HUES6 (cell line): ENCODE results near the gene RNF141.

Experiments
- H3K27ac ChIP-seq: 2 replicates; pipeline ENCODE4 v1.7.0; 2013; ENCODE audit warnings: low read depth, mild to moderate bottlenecking, low read length, inconsistent platforms
- H3K27me3 ChIP-seq: 2 replicates; pipeline ENCODE4 v1.6.1; 2013; ENCODE audit warnings: low read length; ENCODE audit not compliant: control insufficient read depth, insufficient read depth
- H3K36me3 ChIP-seq: 2 replicates; pipeline ENCODE4 v1.6.1; 2013; ENCODE audit warnings: low read length; ENCODE audit not compliant: control insufficient read depth, insufficient read depth
- H3K4me1 ChIP-seq: 2 replicates; pipeline ENCODE4 v1.6.1; 2013; ENCODE audit warnings: low read length; ENCODE audit not compliant: control insufficient read depth, insufficient read depth
- H3K4me3 ChIP-seq: 2 replicates; pipeline ENCODE4 v1.5.1; 2013; ENCODE audit warnings: low read depth, low read length
- H3K9ac ChIP-seq: one replicate; pipeline ENCODE4 v1.6.1; 2013; ENCODE audit warnings: mild to moderate bottlenecking, low read length
- H3K9me3 ChIP-seq: 2 replicates; pipeline ENCODE4 v1.6.1; 2013; ENCODE audit warnings: low read depth, low read length; ENCODE audit not compliant: control insufficient read depth, insufficient read depth

Gene RNF141

GRCh38 chr11:10488934-10489691, 51.9 kb downstream of the RNF141 start:
- Histone ChIP-seq H3K4me1 (peaks cover 18% of the 10 kb centered on the region), H3K9me3 (no peaks in the 10 kb centered on the region), H3K27ac (no peak overlapping the region), H3K9ac (no peak overlapping the region), H3K27me3 (no peaks in the 10 kb centered on the region), H3K4me3 (no peak overlapping the region), H3K36me3 (no peaks in the 10 kb centered on the region)

DNA sequence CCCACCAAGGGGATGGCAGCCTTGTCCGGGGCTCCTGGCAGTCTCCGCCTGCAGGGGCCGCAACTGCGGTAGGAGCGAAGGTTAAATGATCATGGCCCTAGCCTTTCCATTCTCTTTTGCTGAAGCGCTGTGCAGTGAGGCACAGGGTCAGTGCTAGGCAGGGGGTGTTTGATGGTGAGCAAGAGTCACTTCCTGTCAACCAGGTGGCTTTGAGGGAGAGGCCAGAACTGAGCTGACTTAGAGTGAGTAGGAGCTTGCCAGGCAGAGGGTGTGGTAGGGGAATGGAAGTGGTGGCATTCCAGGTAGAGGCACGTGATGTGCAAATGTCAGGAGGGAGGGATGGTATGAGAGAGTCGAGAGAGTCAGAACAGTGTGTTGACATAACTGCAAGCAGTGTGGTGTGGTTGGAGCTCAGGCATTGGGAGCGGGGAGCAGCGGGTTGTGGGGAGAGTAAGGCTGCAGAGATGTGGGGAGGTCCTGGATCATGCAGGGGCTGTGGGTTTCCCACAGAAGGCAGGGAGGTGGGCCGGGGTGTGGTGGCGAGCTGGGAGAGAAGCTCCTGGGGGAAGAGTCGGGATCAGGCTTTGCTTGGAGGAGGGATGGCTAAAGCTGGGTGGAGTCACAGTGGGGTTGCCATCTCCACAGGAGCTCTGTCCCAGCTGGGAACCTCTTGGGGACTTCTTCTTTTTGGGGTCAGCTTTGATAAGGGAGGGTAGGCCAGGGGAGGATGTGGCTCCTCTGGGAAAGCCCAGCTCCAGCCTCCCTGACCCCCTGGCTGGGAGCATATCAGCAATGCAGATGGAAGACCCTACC, 52.7 kb downstream of the RNF141 start:
- H3K4me1 ChIP-seq = peaks cover 18% of the 10 kb centered on the region
- H3K4me3 ChIP-seq = no peak overlapping the region
- no peak overlapping the region for H3K27ac ChIP-seq
- no peaks in the 10 kb centered on the region for H3K9me3 ChIP-seq
- H3K27me3 ChIP-seq = no peaks in the 10 kb centered on the region
- no peaks in the 10 kb centered on the region for H3K36me3 ChIP-seq
- H3K9ac ChIP-seq = no peak overlapping the region

GRCh38 chr11:10487002-10487647, 53.9 kb downstream of the RNF141 start:
- Histone ChIP-seq H3K27ac (no peak overlapping the region), H3K9ac (no peak overlapping the region), H3K4me3 (no peak overlapping the region), H3K9me3 (no peaks in the 10 kb centered on the region), H3K27me3 (no peaks in the 10 kb centered on the region), H3K4me1 (peaks cover 13% of the 10 kb centered on the region), H3K36me3 (no peaks in the 10 kb centered on the region)

DNA sequence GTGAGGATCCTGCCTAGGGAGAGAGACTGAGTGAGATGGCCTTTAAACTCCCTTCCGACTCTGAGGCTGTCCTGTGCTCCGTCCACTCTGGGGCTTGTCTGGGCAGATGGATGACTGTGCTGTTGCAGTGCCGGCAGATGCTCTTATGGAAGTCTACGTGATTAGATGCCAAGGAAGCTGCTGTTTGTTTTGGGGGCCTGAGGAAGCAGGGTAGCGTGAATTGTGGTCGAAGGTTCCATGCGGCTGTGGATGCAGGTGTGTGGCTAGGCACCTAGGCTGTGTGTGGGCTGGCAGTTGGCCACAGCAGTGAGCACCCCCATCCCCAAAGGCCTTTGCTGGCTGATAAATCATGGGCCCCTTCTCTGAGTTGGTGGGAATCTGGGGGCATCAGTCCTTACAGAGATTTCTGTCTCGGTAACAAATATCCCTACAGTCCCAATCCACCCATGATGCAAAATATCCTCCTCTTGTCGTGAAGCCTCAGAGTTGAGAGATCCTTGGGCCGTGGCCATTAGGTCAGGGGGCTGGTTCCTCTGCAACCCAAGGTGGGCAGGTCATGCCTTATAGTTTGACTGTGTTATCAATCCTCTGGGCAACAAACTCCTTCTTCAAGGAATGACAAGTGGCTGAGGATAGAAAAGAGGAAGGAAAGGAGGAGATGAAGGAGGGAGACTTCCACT, 54.7 kb downstream of the RNF141 start:
- Histone ChIP-seq H3K4me1 (peaks cover 13% of the 10 kb centered on the region), H3K27me3 (no peaks in the 10 kb centered on the region), H3K9ac (no peak overlapping the region), H3K4me3 (no peak overlapping the region), H3K36me3 (no peaks in the 10 kb centered on the region), H3K9me3 (no peaks in the 10 kb centered on the region), H3K27ac (no peak overlapping the region)

DNA sequence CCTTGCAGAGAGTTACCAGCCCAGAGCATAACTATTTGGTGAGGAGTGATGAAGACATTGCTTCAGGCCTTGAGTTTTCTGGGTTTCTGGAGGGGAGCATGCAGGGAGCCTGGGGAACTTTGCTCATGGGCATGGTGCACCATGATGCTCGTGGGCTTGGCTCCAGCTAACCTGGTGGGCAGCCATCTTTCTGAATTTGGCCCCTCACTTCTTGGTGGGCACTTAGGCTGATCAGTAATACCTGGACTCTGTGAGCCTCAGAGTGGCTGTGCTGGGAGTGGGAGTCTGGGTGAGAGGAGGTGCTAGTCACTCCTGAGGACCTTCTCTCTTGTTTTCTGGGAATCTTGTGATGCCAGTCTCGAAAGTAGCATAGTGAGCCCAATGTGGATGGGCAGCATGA, 55.3 kb downstream of the RNF141 start:
- no peaks in the 10 kb centered on the region for H3K36me3 ChIP-seq

DNA sequence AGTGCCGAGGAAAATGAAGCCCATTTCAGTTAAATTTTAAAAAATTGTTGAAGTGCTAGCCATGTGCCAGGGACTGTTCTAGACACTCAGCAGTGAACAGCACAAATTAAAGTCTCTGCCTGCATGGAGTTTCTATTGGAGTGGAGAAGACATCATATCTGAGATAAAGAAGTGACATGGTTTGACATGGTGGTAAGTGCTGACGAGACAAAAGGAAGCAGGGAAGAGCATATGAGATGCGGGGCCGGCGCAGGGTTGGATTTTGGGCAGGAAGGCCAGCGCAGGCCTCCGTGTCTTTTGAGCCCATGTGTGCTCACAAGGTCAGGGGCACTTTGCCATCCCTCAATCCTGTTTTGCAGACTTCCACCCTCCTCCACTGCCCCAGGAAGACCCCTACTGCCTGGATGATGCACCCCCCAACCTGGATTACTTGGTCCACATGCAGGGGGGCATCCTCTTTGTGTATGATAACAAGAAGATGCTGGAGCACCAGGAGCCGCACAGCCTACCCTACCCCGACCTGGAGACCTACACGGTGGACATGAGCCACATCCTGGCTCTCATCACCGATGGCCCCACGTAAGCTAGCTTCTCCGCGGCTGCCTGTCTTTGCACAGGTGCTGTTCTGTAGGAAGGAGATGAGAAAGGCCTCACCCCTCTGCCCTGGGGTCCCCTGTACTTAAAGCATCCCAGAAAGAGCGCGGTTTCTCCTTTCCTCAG, 56.4 kb downstream of the RNF141 start:
- H3K36me3 ChIP-seq = no peaks in the 10 kb centered on the region
- no peaks in the 10 kb centered on the region for H3K27me3 ChIP-seq
- no peak overlapping the region for H3K9ac ChIP-seq
- no peaks in the 10 kb centered on the region for H3K9me3 ChIP-seq
- H3K4me1 ChIP-seq = peaks cover 8% of the 10 kb centered on the region
- H3K27ac ChIP-seq = no peak overlapping the region
- no peak overlapping the region for H3K4me3 ChIP-seq

More for the DNA sequence above, 55.3 kb downstream of the RNF141 start:
- Histone ChIP-seq H3K9ac (no peak overlapping the region), H3K4me1 (peaks cover 10% of the 10 kb centered on the region), H3K4me3 (no peak overlapping the region), H3K9me3 (no peaks in the 10 kb centered on the region), H3K27ac (no peak overlapping the region), H3K27me3 (no peaks in the 10 kb centered on the region)

GRCh38 chr11:10483584-10483983, 57.4 kb downstream of the RNF141 start:
- Histone ChIP-seq H3K9me3 (no peaks in the 10 kb centered on the region), H3K27ac (no peak overlapping the region), H3K4me1 (peaks cover 6% of the 10 kb centered on the region), H3K9ac (no peak overlapping the region), H3K27me3 (no peaks in the 10 kb centered on the region), H3K36me3 (no peaks in the 10 kb centered on the region), H3K4me3 (no peak overlapping the region)

GRCh38 chr11:10483174-10483573, 57.8 kb downstream of the RNF141 start:
- no peak overlapping the region for H3K9ac ChIP-seq
- H3K9me3 ChIP-seq = no peaks in the 10 kb centered on the region
- H3K4me3 ChIP-seq = no peak overlapping the region
- H3K4me1 ChIP-seq = peaks cover 2% of the 10 kb centered on the region
- no peaks in the 10 kb centered on the region for H3K27me3 ChIP-seq
- H3K27ac ChIP-seq = no peak overlapping the region
- H3K36me3 ChIP-seq = no peaks in the 10 kb centered on the region

- Histone ChIP-seq H3K9me3 (no peaks in the 10 kb centered on the region), H3K27ac (no peak overlapping the region), H3K36me3 (no peaks in the 10 kb centered on the region), H3K9ac (no peak overlapping the region), H3K27me3 (no peaks in the 10 kb centered on the region), H3K4me3 (no peak overlapping the region), H3K4me1 (no peaks in the 10 kb centered on the region)
These were observed 59.2 kb downstream of the RNF141 start for GRCh38 chr11:10481560-10482349.

GRCh38 chr11:10480760-10481159, 60.2 kb downstream of the RNF141 start:
- Histone ChIP-seq H3K4me3 (no peak overlapping the region), H3K36me3 (no peaks in the 10 kb centered on the region), H3K9me3 (no peaks in the 10 kb centered on the region), H3K27me3 (no peaks in the 10 kb centered on the region), H3K9ac (no peak overlapping the region), H3K4me1 (no peaks in the 10 kb centered on the region), H3K27ac (no peak overlapping the region)
